ENCODE measurements around the gene RSBN1L. TPM values are rescaled to one million over a fixed set of nuclear protein-coding genes. Genes with fewer than 3 reads are reported as not detected.

The RSBN1L gene
- polyA plus RNA-seq, 1 donor (not counting 4 experiments of a cell fraction or from before 2014, with no cell fraction given) = 9.6 TPM

DNA sequence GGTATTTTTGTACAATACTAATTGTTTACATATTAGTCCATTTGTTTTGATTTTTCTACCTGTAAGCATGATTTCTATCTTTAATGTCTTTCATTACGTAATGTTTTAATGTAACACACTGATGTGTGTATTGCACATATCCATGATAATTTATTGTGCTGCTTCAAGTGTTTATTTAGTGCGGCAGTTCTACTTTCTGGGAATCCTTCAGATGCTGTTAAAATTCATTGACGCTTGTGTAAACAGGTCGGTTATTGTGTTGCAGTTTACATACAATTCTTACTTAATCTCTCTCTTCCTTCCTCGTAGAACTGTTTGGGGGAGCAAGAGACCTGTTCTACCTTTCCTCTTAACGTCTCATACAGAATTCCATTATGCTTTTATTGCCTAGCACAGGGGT is 95.1 kb downstream of the RSBN1L start:
- no peaks in the 10 kb centered on the region for H3K9me1 ChIP-seq (ENCODE audit: control insufficient read depth, extremely low read depth, insufficient read depth, low read length)
- H3K4me2 ChIP-seq (ENCODE audit: control insufficient read depth, extremely low read depth, insufficient read depth, low read depth, low read length) = no peak overlapping the region
- H3K9me3 ChIP-seq (ENCODE audit: control insufficient read depth, low read depth, low read length) = no peaks in the 10 kb centered on the region
- H4K20me1 ChIP-seq (ENCODE audit: control insufficient read depth, extremely low read depth, insufficient read depth, low read length) = no peaks in the 10 kb centered on the region
- no peak overlapping the region for H3K4me3 ChIP-seq (ENCODE audit: control insufficient read depth in 2 of 3, extremely low read depth in 1 of 3, insufficient read depth in 2 of 3, low read depth in 1 of 3, low read length in 3 of 3)
- no peak overlapping the region for H3K27ac ChIP-seq (ENCODE audit: control insufficient read depth, insufficient read depth, low read length)
- no peak for DNase-seq (ENCODE audit: low read depth, low spot score)
- peaks cover 2 to 3% of the 10 kb centered on the region in 2 experiments for H3K36me3 ChIP-seq (ENCODE audit: control insufficient read depth in 2 of 2, extremely low read depth in 1 of 2, insufficient read depth in 2 of 2, low read length in 2 of 2)
- no peak overlapping the region for H3K9ac ChIP-seq (ENCODE audit: control insufficient read depth, extremely low read depth, insufficient read depth, low read length)
- no peaks in the 10 kb centered on the region for H3K27me3 ChIP-seq (ENCODE audit: control insufficient read depth, extremely low read depth, insufficient read depth, low read length)
- H3K79me2 ChIP-seq (ENCODE audit: control insufficient read depth, insufficient read depth, low read length) = peaks cover 26% of the 10 kb centered on the region
- FAIRE-seq = no peak
- TF ChIP-seq EZH2 (IDR thresholded peaks at IDR 0.05; ENCODE audit: low read length) = no peak
- TF ChIP-seq, protein P1, sequence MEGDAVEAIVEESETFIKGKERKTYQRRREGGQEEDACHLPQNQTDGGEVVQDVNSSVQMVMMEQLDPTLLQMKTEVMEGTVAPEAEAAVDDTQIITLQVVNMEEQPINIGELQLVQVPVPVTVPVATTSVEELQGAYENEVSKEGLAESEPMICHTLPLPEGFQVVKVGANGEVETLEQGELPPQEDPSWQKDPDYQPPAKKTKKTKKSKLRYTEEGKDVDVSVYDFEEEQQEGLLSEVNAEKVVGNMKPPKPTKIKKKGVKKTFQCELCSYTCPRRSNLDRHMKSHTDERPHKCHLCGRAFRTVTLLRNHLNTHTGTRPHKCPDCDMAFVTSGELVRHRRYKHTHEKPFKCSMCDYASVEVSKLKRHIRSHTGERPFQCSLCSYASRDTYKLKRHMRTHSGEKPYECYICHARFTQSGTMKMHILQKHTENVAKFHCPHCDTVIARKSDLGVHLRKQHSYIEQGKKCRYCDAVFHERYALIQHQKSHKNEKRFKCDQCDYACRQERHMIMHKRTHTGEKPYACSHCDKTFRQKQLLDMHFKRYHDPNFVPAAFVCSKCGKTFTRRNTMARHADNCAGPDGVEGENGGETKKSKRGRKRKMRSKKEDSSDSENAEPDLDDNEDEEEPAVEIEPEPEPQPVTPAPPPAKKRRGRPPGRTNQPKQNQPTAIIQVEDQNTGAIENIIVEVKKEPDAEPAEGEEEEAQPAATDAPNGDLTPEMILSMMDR (optimal IDR thresholded peaks at IDR 0.05 in 1 of 3, IDR thresholded peaks at IDR 0.05 in 1 of 3, conservative IDR thresholded peaks at IDR 0.05 in 1 of 3; ENCODE audit: extremely low read depth in 1 of 3, insufficient read depth in 2 of 3, low read length in 3 of 3) = no peak
- H2AFZ ChIP-seq (ENCODE audit: control insufficient read depth, low read length) = no peak overlapping the region
- dilution Hi-C loops (cut with MboI; ENCODE audit: extremely low pct_ligation_motif_present, low sequenced_read_pairs) = no loop called here
- H3K4me1 ChIP-seq (ENCODE audit: control insufficient read depth, extremely low read depth, insufficient read depth, low read length) = peaks cover 1% of the 10 kb centered on the region

DNA sequence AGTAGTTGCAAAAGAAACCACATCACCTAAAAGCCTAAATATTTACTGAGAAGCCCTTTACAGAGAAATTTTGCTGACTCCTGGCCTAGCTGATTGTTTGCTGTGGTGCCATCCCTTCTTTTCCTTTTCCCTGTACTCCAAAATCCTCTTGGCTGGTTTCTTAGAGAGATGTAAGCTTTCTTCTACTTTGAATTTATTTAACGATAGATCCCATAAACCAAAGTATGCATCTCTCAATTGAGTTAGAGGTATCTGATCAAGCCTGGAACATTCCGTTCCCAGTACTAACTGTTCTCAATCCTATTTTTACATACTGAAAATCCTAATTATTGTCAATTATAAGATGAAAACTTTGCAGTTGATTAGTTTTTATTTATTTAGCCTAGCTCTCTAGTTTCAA is 95.7 kb downstream of the RSBN1L start:
- no peak overlapping the region for H2AFZ ChIP-seq (ENCODE audit: control insufficient read depth, low read length)
- H3K9me3 ChIP-seq (ENCODE audit: control insufficient read depth, low read depth, low read length) = no peaks in the 10 kb centered on the region
- peaks cover 32% of the 10 kb centered on the region for H3K79me2 ChIP-seq (ENCODE audit: control insufficient read depth, insufficient read depth, low read length)
- FAIRE-seq (no peak), DNase-seq (ENCODE audit: low read depth, low spot score) (no peak)
- no peak overlapping the region for H3K4me2 ChIP-seq (ENCODE audit: control insufficient read depth, extremely low read depth, insufficient read depth, low read depth, low read length)
- H3K36me3 ChIP-seq (ENCODE audit: control insufficient read depth in 2 of 2, extremely low read depth in 1 of 2, insufficient read depth in 2 of 2, low read length in 2 of 2) = peaks cover 2 to 4% of the 10 kb centered on the region in 2 experiments
- peaks cover 6% of the 10 kb centered on the region for H3K4me1 ChIP-seq (ENCODE audit: control insufficient read depth, extremely low read depth, insufficient read depth, low read length)
- TF ChIP-seq, protein P1 (optimal IDR thresholded peaks at IDR 0.05 in 1 of 3, IDR thresholded peaks at IDR 0.05 in 1 of 3, conservative IDR thresholded peaks at IDR 0.05 in 1 of 3; ENCODE audit: extremely low read depth in 1 of 3, insufficient read depth in 2 of 3, low read length in 3 of 3) = no peak
- no peak for TF ChIP-seq EZH2 (IDR thresholded peaks at IDR 0.05; ENCODE audit: low read length)
- no peak overlapping the region for H3K27ac ChIP-seq (ENCODE audit: control insufficient read depth, insufficient read depth, low read length)
- no peak overlapping the region for H3K4me3 ChIP-seq (ENCODE audit: control insufficient read depth in 2 of 3, extremely low read depth in 1 of 3, insufficient read depth in 2 of 3, low read depth in 1 of 3, low read length in 3 of 3)
- H3K9me1 ChIP-seq (ENCODE audit: control insufficient read depth, extremely low read depth, insufficient read depth, low read length) = no peaks in the 10 kb centered on the region
- H3K9ac ChIP-seq (ENCODE audit: control insufficient read depth, extremely low read depth, insufficient read depth, low read length) = no peak overlapping the region
- H4K20me1 ChIP-seq (ENCODE audit: control insufficient read depth, extremely low read depth, insufficient read depth, low read length) = peaks cover under 1% of the 10 kb centered on the region
- H3K27me3 ChIP-seq (ENCODE audit: control insufficient read depth, extremely low read depth, insufficient read depth, low read length) = no peaks in the 10 kb centered on the region
- dilution Hi-C loops (cut with MboI; ENCODE audit: extremely low pct_ligation_motif_present, low sequenced_read_pairs) = no loop called here

Data from keratinocyte (primary cell).